SU-DHL-6 (cell line): ENCODE measurements around the gene EPB41L5.

ENCODE experiments used
- CTCF ChIP-seq: fragments of 200-600 bp; sonication (generic); IDR thresholded peaks from one replicate; pipeline ENCODE4 v1.5.1; 2017; ENCODE audit warnings: antibody characterized with exemption, mild to moderate bottlenecking, low read length, moderate library complexity; ENCODE audit not compliant: insufficient read depth, poor library complexity, severe bottlenecking
- EZH2phosphoT487 ChIP-seq: fragments of 200-600 bp; sonication (generic), shearing (Covaris generic); conservative IDR thresholded peaks from 2 replicates; pipeline ENCODE4 v1.6.1; 2018; ENCODE audit warnings: mild to moderate bottlenecking, antibody characterized with exemption, low read length, moderate library complexity, mixed read lengths

GRCh38 chr2:120100627-120101026 is 87.8 kb downstream of the EPB41L5 start:
- TF ChIP-seq CTCF: no peak
- TF ChIP-seq EZH2phosphoT487: no peak
